DND-41 (cell line): ENCODE data around the gene PSME3IP1.

Experiments
- EZH2 ChIP-seq: IDR thresholded peaks from 3 replicates; pipeline ENCODE4 v1.6.1; 2012; ENCODE audit warnings: borderline replicate concordance, low read depth, mild to moderate bottlenecking, moderate library complexity, low read length, inconsistent platforms; ENCODE audit not compliant: severe bottlenecking
- TF ChIP-seq, protein P1 (sequence below): IDR thresholded peaks from 2 replicates; pipeline ENCODE4 v1.5.1; 2012; ENCODE audit warnings: borderline replicate concordance, low read length, moderate library complexity, mild to moderate bottlenecking; ENCODE audit not compliant: poor library complexity, severe bottlenecking; ENCODE audit errors: extremely low read depth

- TF ChIP-seq, protein P1, sequence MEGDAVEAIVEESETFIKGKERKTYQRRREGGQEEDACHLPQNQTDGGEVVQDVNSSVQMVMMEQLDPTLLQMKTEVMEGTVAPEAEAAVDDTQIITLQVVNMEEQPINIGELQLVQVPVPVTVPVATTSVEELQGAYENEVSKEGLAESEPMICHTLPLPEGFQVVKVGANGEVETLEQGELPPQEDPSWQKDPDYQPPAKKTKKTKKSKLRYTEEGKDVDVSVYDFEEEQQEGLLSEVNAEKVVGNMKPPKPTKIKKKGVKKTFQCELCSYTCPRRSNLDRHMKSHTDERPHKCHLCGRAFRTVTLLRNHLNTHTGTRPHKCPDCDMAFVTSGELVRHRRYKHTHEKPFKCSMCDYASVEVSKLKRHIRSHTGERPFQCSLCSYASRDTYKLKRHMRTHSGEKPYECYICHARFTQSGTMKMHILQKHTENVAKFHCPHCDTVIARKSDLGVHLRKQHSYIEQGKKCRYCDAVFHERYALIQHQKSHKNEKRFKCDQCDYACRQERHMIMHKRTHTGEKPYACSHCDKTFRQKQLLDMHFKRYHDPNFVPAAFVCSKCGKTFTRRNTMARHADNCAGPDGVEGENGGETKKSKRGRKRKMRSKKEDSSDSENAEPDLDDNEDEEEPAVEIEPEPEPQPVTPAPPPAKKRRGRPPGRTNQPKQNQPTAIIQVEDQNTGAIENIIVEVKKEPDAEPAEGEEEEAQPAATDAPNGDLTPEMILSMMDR = no peak
- TF ChIP-seq EZH2 = no peak
Measured at GRCh38 chr16:57185945-57186871, at the start of gene PSME3IP1, which contains the start of gene RSPRY1.
